ENCODE data around the gene MAGEA3.
"Not testable (repeated sequence)": the region's sequence is repeated elsewhere in the genome, so short reads cannot be mapped to it uniquely, and the experiment has no call there.

Gene MAGEA3, protein sequence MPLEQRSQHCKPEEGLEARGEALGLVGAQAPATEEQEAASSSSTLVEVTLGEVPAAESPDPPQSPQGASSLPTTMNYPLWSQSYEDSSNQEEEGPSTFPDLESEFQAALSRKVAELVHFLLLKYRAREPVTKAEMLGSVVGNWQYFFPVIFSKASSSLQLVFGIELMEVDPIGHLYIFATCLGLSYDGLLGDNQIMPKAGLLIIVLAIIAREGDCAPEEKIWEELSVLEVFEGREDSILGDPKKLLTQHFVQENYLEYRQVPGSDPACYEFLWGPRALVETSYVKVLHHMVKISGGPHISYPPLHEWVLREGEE

GRCh38 chrX:152697952-152698931, at the start of gene MAGEA3:
TSS of gene MAGEA3 (plus strand) at chrX:152698794. CDS start at chrX:152700833, 2,039 bp downstream.
- not testable (repeated sequence) for DNase-seq

- DNase-seq = no peak
Observed at GRCh38 chrX:152652060-152652459, 46.5 kb upstream of the MAGEA3 start.

GRCh38 chrX:152652467-152652866, 46.1 kb upstream of the MAGEA3 start:
- DNase-seq = no peak

- DNase-seq = no peak
Observed at GRCh38 chrX:152656087-152656486, 42.5 kb upstream of the MAGEA3 start.

DNA sequence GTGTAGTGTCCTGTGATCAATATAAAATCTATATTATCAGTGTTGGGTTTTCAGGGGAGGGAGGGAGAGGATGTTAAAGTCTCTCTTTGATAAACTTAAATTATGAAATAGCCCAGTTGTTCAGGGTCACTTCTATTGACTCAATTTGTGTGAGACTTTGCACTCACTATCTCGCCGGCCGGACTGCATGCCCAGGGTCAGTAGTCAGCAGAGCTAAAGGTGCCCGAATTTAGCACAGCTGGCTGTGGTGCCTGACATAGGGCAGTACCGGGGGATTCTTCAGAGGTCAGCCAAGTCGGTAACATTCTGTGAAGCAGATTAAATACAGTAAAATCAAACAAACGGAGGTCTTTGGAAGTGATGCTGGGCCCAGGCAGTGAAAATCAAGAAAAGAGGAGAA, 41.7 kb upstream of the MAGEA3 start:
- no peak for DNase-seq

- DNase-seq = no peak
Observed at GRCh38 chrX:152658302-152658701, 40.3 kb upstream of the MAGEA3 start.

GRCh38 chrX:152663086-152663485, 35.5 kb upstream of the MAGEA3 start:
- no peak for DNase-seq

GRCh38 chrX:152674135-152674534, 24.5 kb upstream of the MAGEA3 start:
- no peak for DNase-seq

DNA sequence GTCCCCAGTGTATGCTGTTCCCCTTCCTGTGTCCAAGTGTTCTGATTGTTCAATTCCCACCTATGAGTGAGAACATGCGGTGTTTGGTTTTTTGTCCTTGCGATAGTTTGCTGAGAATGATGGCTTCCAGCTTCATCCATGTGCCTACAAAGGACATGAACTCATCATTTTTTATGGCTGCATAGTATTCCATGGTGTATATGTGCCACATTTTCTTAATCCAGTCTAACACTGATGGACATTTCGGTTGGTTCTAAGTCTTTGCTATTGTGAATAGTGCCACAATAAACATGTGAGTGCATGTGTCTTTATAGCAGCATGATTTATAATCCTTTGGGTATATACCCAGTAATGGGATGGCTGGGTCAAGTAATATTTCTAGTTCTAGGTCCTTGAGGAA, 23.9 kb upstream of the MAGEA3 start:
- DNase-seq = not testable (repeated sequence)

GRCh38 chrX:152681012-152681411, 17.6 kb upstream of the MAGEA3 start:
- not testable (repeated sequence) for DNase-seq

- DNase-seq = not testable (repeated sequence)
Observed at GRCh38 chrX:152700390-152700789, 1.8 kb downstream of the MAGEA3 start.

GRCh38 chrX:152706500-152706899, 7.9 kb downstream of the MAGEA3 start:
- DNase-seq = not testable (repeated sequence)

DNA sequence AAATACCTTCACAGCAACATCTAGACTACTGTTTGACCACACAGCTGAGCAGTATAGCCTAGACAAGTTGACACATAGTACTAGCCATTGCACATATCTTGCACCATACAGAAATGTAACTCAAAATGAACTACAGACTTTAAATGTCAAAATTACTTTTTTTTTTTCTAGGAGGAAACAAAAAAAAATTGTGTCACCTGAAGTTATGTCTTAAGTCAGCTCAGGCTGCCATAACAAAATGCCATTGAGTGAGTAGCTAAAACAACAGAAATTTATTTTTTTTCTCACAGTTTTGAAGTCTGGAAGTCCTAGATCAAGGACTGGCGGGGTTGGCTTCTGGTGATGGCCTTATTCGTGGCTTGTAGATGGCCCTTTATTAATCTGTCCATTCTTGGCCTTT, 10.6 kb downstream of the MAGEA3 start, which contains the start of gene CSAG2:
Gene CSAG2 (minus strand): TSS at position 101 of the 400 bp plus-strand sequence. CDS start 161 bp downstream, outside the sequence.
- DNase-seq = not testable (repeated sequence)

- not testable (repeated sequence) for DNase-seq
Observed at GRCh38 chrX:152713195-152713594, 14.6 kb downstream of the MAGEA3 start.

DNA sequence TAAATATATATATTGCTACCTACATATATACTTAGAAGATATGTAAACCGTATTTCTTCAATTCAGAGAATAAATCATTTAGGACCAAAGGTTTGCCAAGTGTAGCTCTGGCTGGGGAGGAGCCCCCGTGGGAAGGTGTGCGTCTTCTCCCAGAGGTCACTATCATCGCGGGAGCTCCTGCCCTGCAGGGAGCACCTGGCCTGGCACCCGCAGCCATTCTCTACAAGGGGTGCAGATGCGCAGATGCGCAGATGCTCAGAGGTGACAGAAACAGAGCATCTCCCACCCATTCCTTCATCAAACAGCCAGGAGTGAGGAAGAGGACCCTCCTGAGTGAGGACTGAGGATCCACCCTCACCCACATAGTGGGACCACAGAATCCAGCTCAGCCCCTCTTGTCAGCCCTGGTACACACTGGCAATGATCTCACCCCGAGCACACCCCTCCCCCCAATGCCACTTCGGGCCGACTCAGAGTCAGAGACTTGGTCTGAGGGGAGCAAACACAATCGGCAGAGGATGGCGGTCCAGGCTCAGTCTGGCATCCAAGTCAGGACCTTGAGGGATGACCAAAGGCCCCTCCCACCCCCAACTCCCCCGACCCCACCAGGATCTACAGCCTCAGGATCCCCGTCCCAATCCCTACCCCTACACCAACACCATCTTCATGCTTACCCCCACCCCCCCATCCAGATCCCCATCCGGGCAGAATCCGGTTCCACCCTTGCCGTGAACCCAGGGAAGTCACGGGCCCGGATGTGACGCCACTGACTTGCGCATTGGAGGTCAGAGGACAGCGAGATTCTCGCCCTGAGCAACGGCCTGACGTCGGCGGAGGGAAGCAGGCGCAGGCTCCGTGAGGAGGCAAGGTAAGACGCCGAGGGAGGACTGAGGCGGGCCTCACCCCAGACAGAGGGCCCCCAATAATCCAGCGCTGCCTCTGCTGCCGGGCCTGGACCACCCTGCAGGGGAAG, 15.5 kb downstream of the MAGEA3 start, which contains the start of gene MAGEA2B:
Gene MAGEA2B (plus strand): TSS at position 814 of the 973 bp plus-strand sequence. CDS start 2,479 bp downstream, outside the sequence.
- DNase-seq = not testable (repeated sequence)

GRCh38 chrX:152725409-152725808, 26.8 kb downstream of the MAGEA3 start:
- DNase-seq = no peak

- no peak for DNase-seq
Observed at GRCh38 chrX:152733261-152733975, 34.8 kb downstream of the MAGEA3 start, which contains the start of the genes CSAG1 and MAGEA12. TSS of gene CSAG1 (minus strand) at chrX:152733721. CDS start at chrX:152732460, 1,261 bp downstream. TSS of gene MAGEA12 (plus strand) at chrX:152733757. CDS start at chrX:152736162, 2,405 bp downstream.

DNA sequence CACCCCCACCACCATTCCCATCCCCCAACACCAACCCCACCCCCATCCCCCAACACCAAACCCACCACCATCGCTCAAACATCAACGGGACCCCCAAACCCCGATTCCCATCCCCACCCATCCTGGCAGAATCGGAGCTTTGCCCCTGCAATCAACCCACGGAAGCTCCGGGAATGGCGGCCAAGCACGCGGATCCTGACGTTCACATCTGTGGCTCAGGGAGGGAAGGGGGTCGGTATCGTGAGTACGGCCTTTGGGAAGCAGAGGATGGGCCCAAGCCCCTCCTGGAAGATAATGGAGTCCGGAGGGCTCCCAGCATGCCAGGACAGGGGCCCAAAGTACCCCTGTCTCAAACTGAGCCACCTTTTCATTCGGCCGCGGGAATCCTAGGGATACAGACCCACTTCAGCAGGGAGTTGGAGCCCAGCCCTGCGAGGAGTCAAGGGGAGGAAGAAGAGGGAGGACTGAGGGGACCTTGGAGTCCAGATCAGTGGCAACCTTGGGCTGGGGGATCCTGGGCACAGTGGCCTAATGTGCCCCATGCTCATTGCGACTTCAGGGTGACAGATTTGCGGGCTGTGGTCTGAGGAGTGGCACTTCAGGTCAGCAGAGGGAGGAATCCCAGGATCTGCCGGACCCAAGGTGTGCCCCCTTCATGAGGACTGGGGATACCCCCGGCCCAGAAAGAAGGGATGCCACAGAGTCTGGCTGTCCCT, 35.7 kb downstream of the MAGEA3 start:
- not testable (repeated sequence) for DNase-seq

DNA sequence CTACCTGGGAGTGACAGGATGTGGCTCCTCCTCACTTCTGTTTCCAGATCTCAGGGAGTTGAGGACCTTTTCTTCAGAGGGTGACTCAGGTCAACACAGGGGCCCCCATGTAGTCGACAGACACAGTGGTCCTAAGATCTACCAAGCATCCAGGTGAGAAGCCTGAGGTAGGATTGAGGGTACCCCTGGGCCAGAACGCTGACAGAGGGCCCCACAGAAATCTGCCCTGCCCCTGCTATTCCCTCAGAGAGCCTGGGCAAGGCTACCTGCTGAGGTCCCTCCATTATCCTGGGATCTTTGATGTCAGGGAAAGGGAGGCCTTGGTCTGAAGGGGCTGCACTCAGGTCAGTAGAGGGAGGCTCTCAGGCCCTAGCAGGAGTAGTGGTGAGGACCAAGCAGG, 36.5 kb downstream of the MAGEA3 start:
- DNase-seq = no peak

- DNase-seq = no peak
Observed at GRCh38 chrX:152735860-152736511, 37.4 kb downstream of the MAGEA3 start.

Measured in GF-D8 (cell line).